Muscle layer of colon (tissue), 2 donors: ENCODE data around the gene TRMT11.

ENCODE experiments used
- H3K27ac ChIP-seq: one replicate; pipeline ENCODE4 v1.7.0; 2013; ENCODE audit warnings: low read depth, mild to moderate bottlenecking, low read length, moderate library complexity
- H3K27me3 ChIP-seq, 2 donors: one replicate each; pipeline ENCODE4 v1.7.0; 2013; ENCODE audit warnings: low read length in 2 of 2, mild to moderate bottlenecking in 2 of 2; ENCODE audit not compliant: insufficient read depth in 2 of 2, control insufficient read depth in 1 of 2
- H3K36me3 ChIP-seq: one replicate; pipeline ENCODE4 v1.7.0; 2013; ENCODE audit warnings: mild to moderate bottlenecking, low read length; ENCODE audit not compliant: insufficient read depth
- H3K4me1 ChIP-seq: one replicate; pipeline ENCODE4 v1.7.0; 2013; ENCODE audit warnings: mild to moderate bottlenecking, low read length; ENCODE audit not compliant: insufficient read depth
- H3K4me3 ChIP-seq, 2 donors: one replicate each; pipeline ENCODE4 v1.7.0; 2013; ENCODE audit warnings: low read length in 2 of 2, low read depth in 1 of 2, mild to moderate bottlenecking in 1 of 2, moderate library complexity in 1 of 2
- H3K9ac ChIP-seq: one replicate; pipeline ENCODE4 v1.7.0; 2013; ENCODE audit warnings: low read length
- H3K9me3 ChIP-seq: one replicate; pipeline ENCODE4 v1.7.0; 2013; ENCODE audit warnings: mild to moderate bottlenecking, low read length
- donor health status: abdominal sarcoma.
- donor health status: Adenocarcinoma of cecum.

TRMT11 gene

GRCh38 chr6:126035764-126036163 lies 49.4 kb downstream of the TRMT11 start:
- Histone ChIP-seq H3K9me3 (no peaks in the 10 kb centered on the region), H3K9ac (no peak overlapping the region), H3K27me3 (no peaks in the 10 kb centered on the region), H3K4me1 (peaks cover 12% of the 10 kb centered on the region), H3K27ac (no peak overlapping the region), H3K4me3 (no peak overlapping the region), H3K36me3 (peaks cover 4% of the 10 kb centered on the region)

- H3K9ac ChIP-seq, result no peak overlapping the region
- H3K9me3 ChIP-seq, result no peaks in the 10 kb centered on the region
- H3K36me3 ChIP-seq, result peaks cover 4% of the 10 kb centered on the region
- peaks cover 11% of the 10 kb centered on the region for H3K4me1 ChIP-seq
- H3K27ac ChIP-seq, result no peak overlapping the region
- H3K4me3 ChIP-seq, result no peak overlapping the region
- no peaks in the 10 kb centered on the region for H3K27me3 ChIP-seq
Observed at GRCh38 chr6:126038234-126038633, 51.9 kb downstream of the TRMT11 start.

- H3K27ac ChIP-seq, result no peak overlapping the region
- H3K4me1 ChIP-seq, result peaks cover under 1% of the 10 kb centered on the region
- no peaks in the 10 kb centered on the region for H3K9me3 ChIP-seq
- H3K27me3 ChIP-seq, result no peaks in the 10 kb centered on the region
- H3K4me3 ChIP-seq, result no peak overlapping the region
- H3K36me3 ChIP-seq, result peaks cover 4% of the 10 kb centered on the region
- no peak overlapping the region for H3K9ac ChIP-seq
Observed at GRCh38 chr6:126039284-126039683, 52.9 kb downstream of the TRMT11 start.

- Histone ChIP-seq H3K27me3 (no peaks in the 10 kb centered on the region), H3K9ac (no peak overlapping the region), H3K9me3 (no peaks in the 10 kb centered on the region), H3K27ac (no peak overlapping the region), H3K4me1 (no peaks in the 10 kb centered on the region), H3K4me3 (no peak overlapping the region), H3K36me3 (peaks cover 4% of the 10 kb centered on the region)
Observed at GRCh38 chr6:126040394-126040793, 54.1 kb downstream of the TRMT11 start.

- Histone ChIP-seq H3K27me3 (no peaks in the 10 kb centered on the region), H3K4me1 (no peaks in the 10 kb centered on the region), H3K27ac (no peak overlapping the region), H3K4me3 (no peak overlapping the region), H3K36me3 (peaks cover 4% of the 10 kb centered on the region), H3K9me3 (no peaks in the 10 kb centered on the region), H3K9ac (no peak overlapping the region)
Observed at GRCh38 chr6:126040826-126041225, 54.5 kb downstream of the TRMT11 start.

- Histone ChIP-seq H3K27ac (no peak overlapping the region), H3K9ac (no peak overlapping the region), H3K27me3 (no peaks in the 10 kb centered on the region), H3K9me3 (no peaks in the 10 kb centered on the region), H3K4me3 (no peak overlapping the region), H3K4me1 (no peaks in the 10 kb centered on the region), H3K36me3 (peaks cover 4% of the 10 kb centered on the region)
Observed at GRCh38 chr6:126041516-126041915, 55.2 kb downstream of the TRMT11 start.

GRCh38 chr6:126042001-126042419 lies 55.7 kb downstream of the TRMT11 start:
- Histone ChIP-seq H3K36me3 (peaks cover 4% of the 10 kb centered on the region), H3K4me3 (no peak overlapping the region), H3K27me3 (no peaks in the 10 kb centered on the region), H3K9ac (no peak overlapping the region), H3K9me3 (no peaks in the 10 kb centered on the region), H3K4me1 (no peaks in the 10 kb centered on the region), H3K27ac (no peak overlapping the region)

- no peak overlapping the region for H3K27ac ChIP-seq
Observed at GRCh38 chr6:126047648-126048047, 61.3 kb downstream of the TRMT11 start.

GRCh38 chr6:126048635-126049034 lies 62.3 kb downstream of the TRMT11 start:
- Histone ChIP-seq H3K27me3 (no peaks in the 10 kb centered on the region), H3K36me3 (no peaks in the 10 kb centered on the region), H3K9me3 (no peaks in the 10 kb centered on the region), H3K27ac (no peak overlapping the region), H3K9ac (no peak overlapping the region), H3K4me3 (no peak overlapping the region), H3K4me1 (peaks cover 2% of the 10 kb centered on the region)

More at GRCh38 chr6:126047648-126048047, 61.3 kb downstream of the TRMT11 start:
- no peak overlapping the region for H3K9ac ChIP-seq
- no peaks in the 10 kb centered on the region for H3K9me3 ChIP-seq
- no peaks in the 10 kb centered on the region for H3K27me3 ChIP-seq
- H3K4me3 ChIP-seq, result no peak overlapping the region
- H3K36me3 ChIP-seq, result no peaks in the 10 kb centered on the region
- H3K4me1 ChIP-seq, result no peaks in the 10 kb centered on the region

- peaks cover 18% of the 10 kb centered on the region for H3K4me1 ChIP-seq
- H3K27me3 ChIP-seq, result no peaks in the 10 kb centered on the region
- H3K9ac ChIP-seq, result no peak overlapping the region
- no peak overlapping the region for H3K27ac ChIP-seq
- H3K4me3 ChIP-seq, result no peak overlapping the region
- H3K9me3 ChIP-seq, result no peaks in the 10 kb centered on the region
- no peaks in the 10 kb centered on the region for H3K36me3 ChIP-seq
Observed at GRCh38 chr6:126050795-126051194, 64.5 kb downstream of the TRMT11 start.

- peaks cover 18% of the 10 kb centered on the region for H3K4me1 ChIP-seq
- H3K36me3 ChIP-seq, result no peaks in the 10 kb centered on the region
- H3K4me3 ChIP-seq, result no peak overlapping the region
- no peaks in the 10 kb centered on the region for H3K9me3 ChIP-seq
- H3K27me3 ChIP-seq, result no peaks in the 10 kb centered on the region
- H3K9ac ChIP-seq, result no peak overlapping the region
- H3K27ac ChIP-seq, result no peak overlapping the region
Observed at GRCh38 chr6:126051791-126052190, 65.5 kb downstream of the TRMT11 start.

GRCh38 chr6:126052485-126052884 lies 66.1 kb downstream of the TRMT11 start:
- H3K4me1 ChIP-seq, result peaks cover 18% of the 10 kb centered on the region
- no peak overlapping the region for H3K27ac ChIP-seq
- H3K9me3 ChIP-seq, result no peaks in the 10 kb centered on the region
- H3K4me3 ChIP-seq, result no peak overlapping the region
- no peaks in the 10 kb centered on the region for H3K27me3 ChIP-seq
- H3K36me3 ChIP-seq, result no peaks in the 10 kb centered on the region
- no peak overlapping the region for H3K9ac ChIP-seq
